Cerebellar nuclear complex (tissue), 1 donor: ENCODE measurements around the gene DDX51.
"Not testable (repeated sequence)": the region's sequence is repeated elsewhere in the genome, so short reads cannot be mapped to it uniquely, and the experiment has no call there.

Source experiments
- DNase-seq, 2 experiments: peaks; one replicate each; lab custom pipeline; 2025; lab: John Stamatoyannopoulos, UW

DDX51 gene

DNA sequence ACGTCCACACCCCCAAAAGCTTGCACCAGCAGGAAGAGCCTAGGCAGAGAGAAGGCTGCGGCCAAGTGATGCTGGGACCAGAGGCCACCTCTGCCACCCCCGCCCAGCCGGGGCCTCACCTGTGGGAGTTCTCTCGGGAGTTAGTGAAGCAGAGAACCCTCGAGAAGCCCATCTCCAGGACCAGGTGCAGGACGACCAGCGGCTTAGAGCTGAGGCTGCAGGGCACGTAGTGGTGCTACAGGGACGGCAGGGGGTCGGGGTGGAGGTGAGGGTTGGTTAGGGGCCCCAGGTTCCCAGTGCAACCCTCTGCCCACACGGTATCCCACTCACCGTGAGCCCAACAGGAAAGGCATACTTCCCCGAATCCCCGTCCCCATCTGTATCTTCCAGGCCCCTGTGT lies 3.6 kb downstream of the DDX51 start:
- DNase-seq, result no peak

DNA sequence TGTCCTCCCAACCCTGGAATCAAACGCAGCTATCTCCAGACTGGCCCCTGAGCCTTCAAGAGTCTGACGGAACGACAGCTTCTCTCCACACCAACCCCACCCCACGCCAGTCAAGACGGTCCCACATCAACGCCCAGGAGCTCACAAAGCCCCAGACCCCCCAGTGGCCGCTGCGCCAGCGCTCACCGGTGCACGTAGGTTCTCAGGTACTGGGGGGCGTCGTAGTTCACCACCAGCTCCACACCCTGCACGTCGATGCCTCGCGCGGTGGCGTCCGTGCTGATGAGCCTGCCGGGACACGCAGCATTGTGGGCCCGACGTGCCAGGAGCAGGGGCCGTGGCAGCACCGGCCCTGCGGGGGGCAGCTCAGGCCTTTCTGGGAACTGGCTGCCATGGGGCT lies 4.2 kb downstream of the DDX51 start:
- no peak for DNase-seq

DNA sequence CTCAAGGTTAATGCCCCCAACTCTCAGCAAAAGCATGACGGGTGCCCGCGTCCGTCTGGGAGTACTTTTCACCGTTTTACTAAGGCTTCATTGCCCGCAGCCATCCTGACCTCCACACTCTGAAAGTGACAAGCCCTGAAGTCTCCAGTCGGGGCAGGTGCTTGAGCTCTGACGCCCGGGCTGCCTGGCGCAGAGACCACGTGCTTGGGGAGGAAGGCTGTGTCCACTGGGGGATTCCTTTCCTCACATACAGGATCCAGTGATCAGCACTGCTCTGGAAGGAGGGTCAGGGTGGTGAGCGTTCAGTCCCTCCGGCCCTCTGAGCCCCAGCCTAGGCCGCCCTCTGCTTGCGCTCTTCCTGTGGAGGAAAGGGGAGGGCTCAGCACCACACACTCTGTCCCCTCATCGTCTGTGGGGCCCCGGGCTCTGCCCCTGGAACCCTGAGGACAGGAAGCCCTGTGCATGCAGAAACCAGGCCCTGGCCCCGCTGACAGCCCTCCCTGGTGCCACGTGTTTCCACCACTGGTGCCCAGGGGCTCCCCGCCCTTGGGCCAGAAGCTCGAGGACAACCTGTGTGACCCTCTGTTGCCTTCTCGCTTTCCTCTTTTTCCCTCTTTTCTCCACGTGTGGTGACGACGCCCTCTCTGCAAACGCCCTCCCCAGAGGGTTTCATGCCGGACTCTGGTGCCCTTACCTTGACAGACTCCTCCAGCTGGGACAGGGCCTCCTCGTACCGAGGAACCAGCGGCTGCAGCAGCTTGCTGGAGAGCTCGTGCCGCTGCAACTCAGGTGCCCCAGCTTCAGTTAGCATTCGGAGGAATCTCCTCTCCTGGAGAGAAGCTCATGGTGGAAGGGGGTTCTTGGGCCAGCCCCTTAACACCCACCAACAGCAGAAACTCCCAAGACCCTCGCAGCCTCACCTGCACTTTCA lies 4.9 kb downstream of the DDX51 start:
- no peak for DNase-seq

DNA sequence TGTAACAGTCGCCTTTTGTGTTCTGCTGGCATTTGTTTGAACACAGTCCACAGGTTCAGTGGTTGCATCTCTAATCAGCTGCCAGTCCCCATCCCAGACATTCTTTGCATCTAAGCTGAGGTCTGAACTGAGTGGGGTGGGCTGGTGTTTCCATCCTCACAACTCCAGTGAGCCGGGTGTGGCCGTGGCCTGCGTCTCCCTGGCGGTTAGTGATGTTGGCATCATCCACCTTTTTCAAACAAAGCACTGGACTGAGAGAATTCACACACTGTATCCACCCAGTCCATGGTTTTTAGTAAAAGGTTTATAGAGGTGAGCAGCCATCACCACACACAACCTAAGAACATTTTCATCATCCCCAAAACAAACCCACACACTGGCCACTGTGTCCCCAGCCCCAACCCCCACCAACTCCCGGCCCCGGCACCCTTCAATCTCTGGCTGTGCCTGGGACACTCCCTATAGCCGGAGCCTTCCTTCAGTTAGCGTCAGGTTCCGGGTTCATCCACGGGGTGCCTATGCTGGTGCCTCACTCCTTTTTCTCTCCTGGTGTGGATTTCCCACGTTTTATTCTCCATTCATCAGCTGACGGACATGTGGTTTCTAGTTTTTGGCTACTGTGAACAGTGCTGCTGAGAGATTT lies 6.5 kb downstream of the DDX51 start:
- no peak for DNase-seq

DNA sequence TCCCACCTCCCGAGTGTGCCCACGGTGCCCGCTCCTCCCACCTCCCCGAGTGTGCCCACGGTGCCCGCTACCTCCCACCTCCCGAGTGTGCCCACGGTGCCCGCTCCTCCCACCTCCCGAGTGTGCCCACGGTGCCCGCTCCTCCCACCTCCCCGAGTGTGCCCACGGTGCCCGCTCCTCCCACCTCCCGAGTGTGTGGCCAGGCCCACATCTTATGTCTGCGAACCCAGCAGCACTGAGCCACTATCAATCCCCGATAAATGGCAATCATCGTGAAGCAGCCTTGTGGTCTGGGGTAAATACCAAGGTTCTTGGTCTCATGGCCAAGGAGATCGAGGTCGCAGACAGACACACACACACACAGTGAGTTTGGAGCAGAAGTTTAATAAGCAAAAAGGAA lies 7.9 kb downstream of the DDX51 start:
- not testable (repeated sequence) for DNase-seq

DNA sequence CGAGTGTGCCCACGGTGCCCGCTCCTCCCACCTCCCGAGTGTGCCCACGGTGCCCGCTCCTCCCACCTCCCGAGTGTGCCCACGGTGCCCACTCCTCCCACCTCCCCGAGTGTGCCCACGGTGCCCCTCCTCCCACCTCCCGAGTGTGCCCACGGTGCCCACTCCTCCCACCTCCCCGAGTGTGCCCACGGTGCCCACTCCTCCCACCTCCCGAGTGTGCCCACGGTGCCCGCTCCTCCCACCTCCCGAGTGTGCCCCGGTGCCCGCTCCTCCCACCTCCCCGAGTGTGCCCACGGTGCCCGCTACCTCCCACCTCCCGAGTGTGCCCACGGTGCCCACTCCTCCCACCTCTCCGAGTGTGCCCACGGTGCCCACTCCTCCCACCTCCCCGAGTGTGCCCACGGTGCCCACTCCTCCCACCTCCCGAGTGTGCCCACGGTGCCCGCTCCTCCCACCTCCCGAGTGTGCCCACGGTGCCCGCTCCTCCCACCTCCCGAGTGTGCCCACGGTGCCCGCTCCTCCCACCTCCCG lies 9.4 kb downstream of the DDX51 start:
- DNase-seq, result not testable (repeated sequence)

DNA sequence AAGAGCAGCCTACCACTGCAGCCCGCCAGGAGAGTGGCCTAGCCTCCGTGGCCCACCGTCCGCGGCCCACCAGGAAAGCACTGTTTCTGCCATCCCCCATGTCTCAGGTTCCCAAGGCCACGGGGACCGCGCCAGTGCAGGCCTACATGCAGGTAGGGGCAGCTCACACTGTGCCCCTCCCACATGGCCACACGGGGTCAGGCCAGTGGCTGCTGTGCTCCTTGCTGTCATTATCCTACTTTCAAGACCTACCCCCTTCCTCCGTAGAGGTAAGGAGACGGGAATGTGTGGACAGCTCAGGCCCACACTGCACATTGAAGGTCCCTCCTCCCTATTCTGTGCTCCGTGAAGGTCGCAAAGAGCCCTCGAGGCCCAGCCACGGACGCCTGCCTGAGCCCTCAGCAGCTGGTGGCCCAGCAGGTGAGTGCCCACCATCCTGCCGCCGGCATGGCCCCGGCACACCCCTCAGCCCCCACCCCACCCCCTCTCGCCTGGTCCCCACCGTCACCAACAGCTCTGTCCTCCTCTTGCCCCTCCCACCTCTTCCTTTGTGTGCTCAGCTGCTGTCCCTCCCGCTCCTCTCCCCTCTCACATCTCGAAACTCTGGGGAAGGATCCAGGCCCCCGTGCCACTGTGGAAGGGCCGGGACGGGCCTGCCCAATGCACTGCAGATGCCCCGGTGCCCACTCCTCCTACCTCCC lies 10.0 kb downstream of the DDX51 start:
- no peak for DNase-seq

DNA sequence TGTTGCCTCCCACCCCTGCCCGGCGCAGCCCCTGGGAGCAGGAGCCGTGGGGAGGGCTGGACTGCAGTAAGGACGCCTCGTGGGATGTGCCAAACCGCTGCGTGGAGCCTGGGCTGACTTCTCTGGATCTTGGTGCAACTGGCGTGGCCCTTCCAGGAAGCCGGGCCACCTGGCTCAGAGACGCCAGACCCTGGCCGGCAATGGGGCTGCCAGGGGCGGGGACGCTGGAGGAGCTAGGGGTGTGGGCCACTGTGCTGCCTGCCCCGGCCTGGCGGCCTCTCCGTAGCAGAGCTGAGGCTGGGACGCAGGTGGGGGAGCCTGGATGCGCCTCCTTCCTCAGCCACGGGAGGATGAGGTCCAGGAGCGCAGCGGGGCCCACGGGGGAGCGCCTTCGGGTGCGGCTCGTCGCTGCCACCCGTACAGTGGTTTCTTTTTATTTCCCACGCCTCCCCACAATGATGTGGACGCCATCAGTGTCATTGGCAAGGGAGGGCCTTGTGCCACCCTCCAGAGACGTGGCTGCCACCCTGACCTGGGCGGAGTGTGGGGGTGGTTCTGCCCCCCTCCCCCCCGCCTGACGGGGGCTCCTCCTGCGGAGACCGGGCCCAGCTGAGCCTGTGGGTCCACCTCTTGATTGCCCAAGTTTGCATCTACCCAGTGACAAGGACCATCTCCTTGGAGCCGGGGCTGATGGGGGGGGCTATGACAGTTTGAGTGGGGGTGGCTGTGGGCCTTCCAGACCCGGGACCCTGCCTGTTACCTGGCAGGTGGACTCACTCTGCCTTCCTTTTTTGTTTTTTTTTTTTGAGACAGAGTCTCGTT lies 11.3 kb downstream of the DDX51 start:
- DNase-seq, result no peak

DNA sequence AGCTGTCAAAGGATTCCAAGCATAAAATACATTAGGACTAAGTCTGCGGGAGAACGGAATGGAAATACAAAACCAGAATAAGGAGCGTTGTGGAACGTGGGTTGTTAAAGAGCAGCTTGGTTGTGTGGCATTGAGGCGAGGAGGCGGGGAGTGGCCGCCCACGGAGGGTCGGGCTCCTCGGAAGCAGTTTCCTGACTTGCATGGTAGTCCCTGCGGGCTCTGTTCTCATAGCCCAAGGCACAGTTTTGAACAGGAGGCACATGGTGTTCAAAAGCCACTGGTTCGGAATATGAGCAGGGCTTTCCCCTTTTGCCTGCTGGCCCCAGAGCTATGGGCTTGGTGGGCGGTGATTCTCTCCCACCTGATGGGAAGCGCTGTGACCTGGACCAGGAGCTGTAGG lies 12.2 kb downstream of the DDX51 start:
- DNase-seq, result no peak

DNA sequence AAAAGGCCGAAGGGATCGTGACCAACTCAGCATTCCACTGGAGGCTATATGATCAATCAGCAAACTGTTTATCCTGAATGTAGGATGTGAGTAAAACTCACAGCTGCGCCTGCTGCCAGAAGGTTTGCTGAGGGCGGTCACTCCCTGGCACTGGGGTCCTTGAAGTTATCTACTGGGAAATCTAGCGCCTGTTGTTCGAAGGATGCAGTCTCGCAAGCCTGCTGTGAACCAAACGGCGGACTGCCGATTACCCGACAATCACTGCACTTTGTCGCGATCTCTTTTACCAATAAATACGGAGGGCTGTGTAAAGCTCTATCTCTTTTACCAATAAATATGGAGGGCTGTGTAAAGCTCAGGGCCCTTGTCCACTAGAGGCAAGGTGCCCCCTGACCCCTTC lies 12.9 kb downstream of the DDX51 start:
- DNase-seq, result no peak

DNA sequence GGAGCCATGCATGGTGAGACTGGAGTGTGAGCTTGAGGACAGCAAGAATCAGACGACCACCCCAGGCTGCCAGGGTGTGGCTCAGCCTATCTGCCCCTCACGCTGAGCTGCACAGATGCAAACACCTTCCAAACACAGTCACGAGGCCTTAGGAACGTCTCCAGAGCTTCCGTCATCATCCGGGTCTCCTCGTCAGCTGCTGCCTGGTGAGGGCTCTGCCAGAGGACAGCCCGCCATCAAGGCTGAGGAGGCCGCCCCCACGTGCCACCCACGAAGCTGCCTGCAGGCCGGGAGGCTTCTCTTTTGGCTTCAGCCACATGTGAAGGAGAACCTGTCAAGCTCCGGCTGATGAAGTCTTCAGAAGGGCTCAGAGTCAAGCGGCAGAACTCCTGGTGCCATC lies 13.4 kb downstream of the DDX51 start:
- no peak for DNase-seq

DNA sequence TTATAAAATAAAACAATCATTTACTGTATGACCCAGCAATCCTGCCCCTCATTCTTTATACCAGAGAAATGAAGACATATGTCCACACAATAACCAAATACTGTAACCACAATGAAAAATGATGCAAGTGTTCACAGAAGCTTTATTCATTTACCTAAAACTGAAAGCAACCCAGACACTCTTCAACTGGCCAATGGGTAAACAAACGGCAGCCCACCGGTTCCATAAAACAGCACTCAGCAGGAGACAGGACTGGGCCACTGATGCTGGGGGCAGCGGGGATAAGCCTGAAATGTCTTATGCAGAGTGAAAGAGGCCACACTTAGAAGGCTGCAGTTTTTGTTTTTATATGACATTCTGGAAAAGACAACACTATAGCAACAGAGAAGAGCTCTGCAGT lies 15.1 kb downstream of the DDX51 start:
- DNase-seq, result no peak

DNA sequence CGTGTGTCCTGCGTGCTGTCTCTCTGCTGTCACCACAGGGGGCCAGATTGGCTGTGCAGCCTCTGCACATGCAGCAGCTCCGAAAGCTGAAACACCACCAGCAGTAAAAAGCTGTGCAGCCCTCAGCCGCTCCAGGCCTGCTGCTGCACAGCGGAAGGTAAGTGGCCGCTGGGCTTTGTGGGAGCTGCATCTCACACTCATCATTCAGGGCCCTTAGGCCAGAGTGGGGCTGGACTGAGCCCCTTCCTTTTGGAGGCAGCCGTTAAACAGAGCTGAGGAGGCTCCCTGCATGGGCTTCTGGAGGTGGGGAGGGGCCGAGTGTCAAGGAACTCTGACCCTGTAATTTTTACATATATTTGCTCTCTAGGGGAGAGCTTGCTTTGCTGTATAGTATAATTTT lies 17.1 kb downstream of the DDX51 start:
- DNase-seq, result no peak

DNA sequence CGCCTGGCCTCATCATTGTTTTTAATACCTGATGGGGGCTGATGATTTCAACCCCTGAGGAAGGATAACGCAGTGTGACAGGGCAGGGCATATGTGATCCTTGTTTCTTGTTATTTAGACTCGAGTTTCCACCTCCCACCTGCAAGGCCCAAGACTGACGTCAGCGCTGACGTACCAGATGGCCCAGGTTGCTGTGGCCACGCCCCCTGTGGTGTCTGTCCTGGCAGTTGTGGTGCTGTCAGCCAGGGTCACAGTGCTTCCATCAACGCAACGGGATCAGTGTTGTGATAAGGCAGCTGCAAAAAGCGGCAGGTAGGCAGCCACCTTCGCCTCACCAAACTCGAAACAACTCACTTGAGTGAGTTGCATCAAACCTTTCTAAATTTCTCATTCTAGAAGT lies 18.4 kb downstream of the DDX51 start:
- no peak for DNase-seq

DNA sequence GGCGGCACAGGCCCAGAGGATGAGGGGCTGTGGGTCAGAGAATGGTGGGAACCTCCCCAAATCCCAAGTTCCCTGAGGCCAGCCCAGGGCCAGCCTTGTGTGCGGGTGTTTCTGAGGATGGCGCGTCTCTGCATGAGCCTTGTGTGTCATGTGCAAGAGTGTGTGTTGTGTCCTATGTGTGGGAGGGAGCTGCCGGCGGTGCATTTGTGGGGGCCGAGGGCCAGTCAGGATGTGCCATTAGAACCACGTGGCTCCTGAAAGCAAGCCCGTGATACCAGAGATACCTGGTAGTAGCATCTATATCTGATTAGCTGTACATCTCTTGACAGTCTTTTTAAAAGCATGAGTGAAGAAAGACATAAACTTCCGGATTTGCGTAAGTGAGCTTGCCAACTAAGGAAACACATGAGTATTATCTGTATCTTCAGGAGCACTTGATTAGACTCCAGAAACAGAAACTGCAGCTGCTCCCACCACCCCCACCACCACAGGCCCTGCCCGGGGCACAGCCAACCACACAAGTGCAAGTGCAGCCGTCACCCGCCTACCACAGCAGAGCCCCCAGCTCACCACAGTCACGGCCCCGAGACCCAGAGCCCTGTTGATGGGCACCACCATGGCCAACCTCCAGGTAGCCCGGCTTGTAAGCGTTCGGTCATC lies 19.2 kb downstream of the DDX51 start:
- DNase-seq, result no peak

DNA sequence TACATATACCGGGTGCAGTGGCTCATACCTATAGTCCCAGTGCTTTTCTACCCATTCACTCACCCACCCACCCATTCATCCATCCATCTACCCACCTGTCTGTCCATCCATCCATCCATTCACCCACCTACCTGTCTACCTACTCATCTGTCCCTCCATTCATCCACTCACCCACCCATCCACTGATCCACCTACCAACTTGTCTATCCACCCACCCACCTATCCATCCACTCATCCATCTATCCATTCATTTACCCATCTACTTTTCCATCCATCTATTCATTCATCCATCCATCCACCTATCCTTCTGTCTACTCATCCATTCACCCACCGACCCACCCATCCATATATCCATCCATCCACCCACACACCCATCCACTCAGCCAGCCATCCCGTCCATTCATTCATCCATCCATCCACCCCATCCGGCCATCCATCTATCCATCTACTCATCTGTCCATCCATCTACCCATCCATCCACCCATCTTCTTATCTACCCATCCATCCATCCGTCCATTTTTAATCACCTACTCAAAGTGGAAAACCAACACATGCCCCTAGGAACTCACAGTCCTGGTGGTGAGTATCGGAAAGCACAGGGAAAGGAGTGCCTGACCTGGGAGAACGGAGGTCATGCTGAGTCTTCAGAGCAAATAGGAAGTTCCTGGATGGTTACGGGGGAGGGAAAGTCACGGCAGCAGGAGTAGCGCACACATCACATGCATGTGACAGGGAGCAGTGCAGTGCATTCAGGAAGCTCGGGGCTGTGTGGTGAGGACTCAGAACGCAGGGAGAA lies 20.0 kb downstream of the DDX51 start:
- no peak for DNase-seq

DNA sequence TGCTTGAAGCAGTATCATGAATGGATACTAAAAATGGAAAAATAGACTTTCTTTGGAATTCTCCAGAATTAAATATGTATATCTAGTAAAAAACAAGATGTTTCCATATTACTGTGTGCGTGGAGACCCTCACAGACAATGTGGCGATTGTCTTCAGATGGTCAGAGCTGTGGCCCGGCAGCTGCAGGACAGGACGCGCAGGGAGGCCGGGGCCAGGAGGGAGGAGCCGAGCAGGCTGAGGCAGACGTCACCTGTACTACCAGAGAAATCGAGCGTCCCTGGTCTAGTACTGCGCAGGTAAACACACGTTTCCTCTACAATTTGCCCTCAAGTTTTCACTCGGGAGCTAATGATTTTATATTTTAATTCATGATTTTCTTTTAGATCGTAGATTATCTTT lies 22.8 kb downstream of the DDX51 start:
- DNase-seq, result no peak

DNA sequence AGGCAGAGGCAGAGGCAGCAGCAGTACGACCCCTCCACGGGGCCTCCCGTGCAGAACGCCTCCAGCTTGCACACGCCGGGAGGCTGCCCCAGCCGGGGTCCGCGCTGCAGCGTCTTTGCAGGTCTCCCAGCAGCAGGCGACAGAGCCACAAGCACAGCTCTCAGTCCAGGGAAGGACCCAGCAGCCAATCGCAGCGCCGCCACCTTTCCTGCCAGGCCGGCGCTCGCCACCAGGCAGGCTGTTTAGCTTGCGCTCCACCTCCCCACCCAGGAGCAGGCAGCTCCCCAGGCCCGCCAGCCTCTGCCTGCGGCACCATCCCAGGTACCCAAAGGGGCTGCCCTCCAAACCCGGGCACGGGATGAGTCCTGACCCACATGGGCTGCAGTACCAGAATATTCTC lies 25.2 kb downstream of the DDX51 start:
- no peak for DNase-seq

DNA sequence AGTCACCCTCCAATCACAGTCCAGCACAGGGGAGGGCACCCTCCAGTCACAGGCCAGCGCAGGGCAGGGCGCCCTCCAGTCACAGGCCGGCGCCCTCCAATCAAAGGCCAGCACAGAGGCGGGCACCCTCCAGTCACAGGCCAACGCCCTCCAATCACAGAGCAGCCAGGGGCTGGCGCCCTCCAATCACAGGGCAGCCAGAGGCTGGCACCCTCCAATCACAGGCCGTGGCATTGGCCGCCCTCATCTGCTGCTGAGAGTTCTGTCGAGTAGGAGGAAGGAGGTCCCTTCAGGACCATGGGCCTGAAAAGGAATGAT lies 26.6 kb downstream of the DDX51 start:
- no peak for DNase-seq

DNA sequence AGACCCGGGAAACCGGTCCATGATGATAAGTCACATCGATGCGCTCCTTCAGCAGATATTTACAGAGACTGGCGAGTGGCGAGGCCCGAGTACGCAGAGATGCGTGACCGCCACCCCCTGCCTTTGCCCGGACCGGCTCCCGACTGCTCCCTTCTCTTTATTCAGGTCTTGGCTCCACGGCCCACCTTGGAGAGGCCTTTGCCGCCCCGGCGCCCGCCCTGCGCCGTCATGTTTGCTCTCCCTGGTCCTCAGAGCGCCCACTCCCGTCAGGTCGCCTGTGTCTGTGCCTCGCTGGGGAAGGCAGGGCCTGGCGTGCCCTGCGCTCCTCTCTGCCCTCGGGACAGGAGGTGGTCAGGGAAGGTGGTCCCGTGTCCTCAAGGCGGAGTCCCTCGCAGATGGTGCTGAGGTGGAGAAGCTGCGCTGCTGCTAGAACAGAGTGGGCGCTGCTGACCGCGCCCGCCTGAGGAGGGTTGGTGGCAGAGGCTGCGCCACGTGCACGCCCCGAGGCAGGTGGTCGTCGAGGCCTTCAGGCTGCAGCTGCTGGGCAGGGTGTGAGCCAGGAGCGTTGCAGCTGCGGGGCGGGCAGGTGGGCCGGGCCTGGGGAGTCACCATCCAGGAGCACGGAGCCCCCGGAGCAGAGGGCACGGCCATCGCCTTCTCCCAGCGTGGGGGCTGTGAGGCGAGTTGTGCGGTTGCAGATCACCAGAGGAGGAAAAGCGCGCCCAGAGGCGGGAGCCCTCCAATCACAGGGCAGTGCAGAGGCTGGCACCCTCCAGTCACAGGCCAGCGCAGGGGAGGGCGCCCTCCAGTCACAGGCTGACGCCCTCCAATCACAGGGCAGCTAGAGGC lies 27.2 kb downstream of the DDX51 start:
- DNase-seq, result no peak
